OCI-LY1 (cell line): Measurements from ENCODE around the gene PDE11A.
"Not testable (repeated sequence)": the region's sequence is repeated elsewhere in the genome, so short reads cannot be mapped to it uniquely, and the experiment has no call there.

ENCODE experiments used
- H2AFZ ChIP-seq: fragments of 200-600 bp; sonication (generic), shearing (Covaris generic); 2 replicates; pipeline ENCODE4 v1.6.0; 2014; ENCODE audit warnings: antibody characterized with exemption, mild to moderate bottlenecking, low read length
- H3F3A ChIP-seq: fragments of 200-600 bp; sonication (generic), shearing (Covaris generic); 2 replicates; pipeline ENCODE4 v1.6.0; 2014; ENCODE audit warnings: mild to moderate bottlenecking, antibody characterized with exemption, low read length, moderate library complexity; ENCODE audit not compliant: insufficient read depth
- H3K27ac ChIP-seq: fragments of 200-600 bp; sonication (generic); 2 replicates; pipeline ENCODE4 v1.5.1; 2014; ENCODE audit warnings: low read length, mixed run types, mild to moderate bottlenecking, low read depth; ENCODE audit not compliant: poor library complexity, severe bottlenecking
- H3K27me3 ChIP-seq: fragments of 200-600 bp; sonication (generic); 2 replicates; pipeline ENCODE4 v1.6.0; 2014; ENCODE audit warnings: antibody characterized with exemption, mild to moderate bottlenecking, low read length, moderate library complexity; ENCODE audit not compliant: insufficient read depth
- H3K36me3 ChIP-seq: fragments of 200-600 bp; sonication (generic); 2 replicates; pipeline ENCODE4 v1.6.1; 2014; ENCODE audit warnings: mild to moderate bottlenecking, antibody characterized with exemption, low read length, moderate library complexity, mixed read lengths; ENCODE audit not compliant: insufficient read depth
- H3K4me1 ChIP-seq: fragments of 200-600 bp; sonication (generic); 2 replicates; pipeline ENCODE4 v1.5.1; 2014; ENCODE audit warnings: mild to moderate bottlenecking, low read length, moderate library complexity; ENCODE audit not compliant: insufficient read depth, severe bottlenecking
- H3K4me2 ChIP-seq: fragments of 200-600 bp; sonication (generic), shearing (Covaris generic); 2 replicates; pipeline ENCODE4 v1.6.1; 2014; ENCODE audit warnings: low read length
- H3K4me3 ChIP-seq: fragments of 200-600 bp; sonication (generic); 2 replicates; pipeline ENCODE4 v1.5.1; 2014; ENCODE audit warnings: low read length, low read depth, mild to moderate bottlenecking, mixed read lengths; ENCODE audit not compliant: poor library complexity, severe bottlenecking
- H3K79me2 ChIP-seq: fragments of 200-600 bp; shearing (Covaris generic); 2 replicates; pipeline ENCODE4 v1.6.1; 2016; ENCODE audit warnings: mixed run types, low read length, mixed read lengths; ENCODE audit not compliant: insufficient read depth
- H3K9ac ChIP-seq: fragments of 200-600 bp; sonication (generic), shearing (Covaris generic); 2 replicates; pipeline ENCODE4 v1.6.1; 2014; ENCODE audit warnings: mild to moderate bottlenecking, low read length, mixed read lengths
- H3K9me2 ChIP-seq: fragments of 200-600 bp; sonication (generic), shearing (Covaris generic); 2 replicates; pipeline ENCODE4 v1.6.1; 2014; ENCODE audit warnings: low read depth, mild to moderate bottlenecking, low read length, mixed read lengths
- H3K9me3 ChIP-seq: fragments of 200-600 bp; shearing (Covaris generic); 2 replicates; pipeline ENCODE4 v1.6.1; 2014; ENCODE audit warnings: low read length, mixed read lengths
- H4K20me1 ChIP-seq: fragments of 200-600 bp; sonication (generic), shearing (Covaris generic); 2 replicates; pipeline ENCODE4 v1.6.0; 2016; ENCODE audit warnings: mild to moderate bottlenecking, low read length; ENCODE audit not compliant: insufficient read depth
- CTCF ChIP-seq: fragments of 200-600 bp; sonication (generic), shearing (Covaris generic); IDR thresholded peaks from 2 replicates; pipeline ENCODE4 v1.5.1; 2017; ENCODE audit warnings: mild to moderate bottlenecking, antibody characterized with exemption, low read length, moderate library complexity, mixed read lengths
- EZH2 ChIP-seq: fragments of 200-600 bp; sonication (generic), shearing (Covaris generic); IDR thresholded peaks from 2 replicates; pipeline ENCODE4 v1.8.0; 2017; ENCODE audit warnings: borderline replicate concordance, mixed run types, mild to moderate bottlenecking, antibody characterized with exemption, low read length, moderate library complexity, mixed read lengths

PDE11A gene

GRCh38 chr2:177952151-177952550 lies 120.4 kb downstream of the PDE11A start:
- Histone ChIP-seq H3K4me1 (no peaks in the 10 kb centered on the region), H3F3A (no peaks in the 10 kb centered on the region), H3K9me3 (no peaks in the 10 kb centered on the region), H3K4me2 (no peak overlapping the region), H3K79me2 (no peaks in the 10 kb centered on the region), H3K27ac (no peak overlapping the region), H3K36me3 (no peaks in the 10 kb centered on the region), H3K9me2 (no peaks in the 10 kb centered on the region), H3K9ac (no peak overlapping the region), H4K20me1 (no peaks in the 10 kb centered on the region), H3K27me3 (no peaks in the 10 kb centered on the region), H3K4me3 (no peak overlapping the region), H2AFZ (no peak overlapping the region)
- TF ChIP-seq CTCF (no peak), EZH2 (no peak)

GRCh38 chr2:177947598-177947997 lies 125.0 kb downstream of the PDE11A start:
- not testable (repeated sequence) for H3K27ac ChIP-seq, H3K4me3 ChIP-seq, H3K4me1 ChIP-seq, H3K79me2 ChIP-seq, H3K9ac ChIP-seq, H3F3A ChIP-seq, H2AFZ ChIP-seq, H3K27me3 ChIP-seq, H4K20me1 ChIP-seq, H3K4me2 ChIP-seq, H3K9me2 ChIP-seq, H3K9me3 ChIP-seq, H3K36me3 ChIP-seq

- not testable (repeated sequence) for H3K4me1 ChIP-seq, H3K9me3 ChIP-seq, H2AFZ ChIP-seq
Measured at GRCh38 chr2:177944530-177944929, 128.0 kb downstream of the PDE11A start.

GRCh38 chr2:177942731-177943130 lies 129.8 kb downstream of the PDE11A start:
- no peak overlapping the region for H3K9ac ChIP-seq
- H2AFZ ChIP-seq = no peak overlapping the region
- no peaks in the 10 kb centered on the region for H3K27me3 ChIP-seq
- no peaks in the 10 kb centered on the region for H3K9me2 ChIP-seq
- H3K9me3 ChIP-seq = no peaks in the 10 kb centered on the region
- TF ChIP-seq EZH2 (no peak), CTCF (no peak)
- H3K36me3 ChIP-seq = no peaks in the 10 kb centered on the region
- H3K4me2 ChIP-seq = no peak overlapping the region
- no peaks in the 10 kb centered on the region for H3K79me2 ChIP-seq
- no peak overlapping the region for H3K4me3 ChIP-seq
- no peak overlapping the region for H3K27ac ChIP-seq
- no peaks in the 10 kb centered on the region for H3F3A ChIP-seq
- no peaks in the 10 kb centered on the region for H4K20me1 ChIP-seq
- H3K4me1 ChIP-seq = no peaks in the 10 kb centered on the region

More at GRCh38 chr2:177944530-177944929, 128.0 kb downstream of the PDE11A start:
- H3K9me2 ChIP-seq, H3K27ac ChIP-seq, H3K4me2 ChIP-seq, H3F3A ChIP-seq, H3K9ac ChIP-seq, H3K27me3 ChIP-seq, H3K79me2 ChIP-seq, H3K36me3 ChIP-seq, H4K20me1 ChIP-seq, H3K4me3 ChIP-seq: not testable (repeated sequence)
